ENCODE results near the gene CSTB.

CSTB gene

DNA sequence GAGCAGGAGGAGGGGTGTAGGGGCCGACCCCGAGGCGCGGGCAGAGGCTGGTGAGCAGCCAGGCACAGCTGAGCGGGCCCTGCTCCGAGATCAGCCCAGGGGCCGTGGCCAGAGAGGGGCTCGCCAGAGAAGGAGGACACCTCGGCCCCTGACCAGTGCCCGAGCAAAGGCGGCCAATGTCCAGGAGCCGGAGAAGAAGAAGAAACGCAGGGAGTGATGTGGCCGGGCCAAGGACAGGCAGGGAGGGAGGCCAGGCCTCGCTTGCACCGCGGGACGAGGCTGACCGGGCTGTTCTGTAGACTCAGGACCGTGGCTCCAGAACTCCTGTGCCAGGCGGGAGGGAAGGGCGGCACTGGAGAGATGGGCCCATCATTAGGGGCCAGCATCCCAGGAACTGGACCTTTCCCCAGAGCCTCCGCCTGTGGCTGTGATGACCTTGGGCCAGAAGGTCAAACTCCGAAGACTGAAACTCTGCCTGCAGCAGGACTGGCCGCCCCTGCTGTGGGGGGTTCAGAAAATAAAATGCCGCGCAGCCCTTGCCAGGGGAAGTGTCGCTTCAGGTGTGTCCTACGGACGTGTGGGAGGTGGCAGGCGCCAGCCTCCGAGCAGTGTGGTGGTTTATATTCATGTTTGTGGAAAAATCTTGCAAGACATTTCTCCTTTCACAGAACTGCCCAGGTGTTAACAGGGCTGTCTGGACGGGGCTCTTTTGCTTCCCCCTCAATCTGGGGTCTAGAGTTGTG lies 27.6 kb upstream of the CSTB start:
- no peaks in the 10 kb centered on the region for H3K27me3 Mint-ChIP-seq
- peak overlapping the region; percentile 86 for H3K27ac Mint-ChIP-seq
- peaks cover 29 to 60% of the 10 kb centered on the region in 2 donors for H3K4me1 Mint-ChIP-seq
- peaks cover 62 to 82% of the 10 kb centered on the region in 2 donors for H3K36me3 Mint-ChIP-seq
- H3K9me3 Mint-ChIP-seq: no peaks in the 10 kb centered on the region
- H3K4me3 Mint-ChIP-seq: peak overlapping the region in 1 of 2 donors; percentile 23
- no peak for ATAC-seq (replicated peaks)
- no peak for DNase-seq

DNA sequence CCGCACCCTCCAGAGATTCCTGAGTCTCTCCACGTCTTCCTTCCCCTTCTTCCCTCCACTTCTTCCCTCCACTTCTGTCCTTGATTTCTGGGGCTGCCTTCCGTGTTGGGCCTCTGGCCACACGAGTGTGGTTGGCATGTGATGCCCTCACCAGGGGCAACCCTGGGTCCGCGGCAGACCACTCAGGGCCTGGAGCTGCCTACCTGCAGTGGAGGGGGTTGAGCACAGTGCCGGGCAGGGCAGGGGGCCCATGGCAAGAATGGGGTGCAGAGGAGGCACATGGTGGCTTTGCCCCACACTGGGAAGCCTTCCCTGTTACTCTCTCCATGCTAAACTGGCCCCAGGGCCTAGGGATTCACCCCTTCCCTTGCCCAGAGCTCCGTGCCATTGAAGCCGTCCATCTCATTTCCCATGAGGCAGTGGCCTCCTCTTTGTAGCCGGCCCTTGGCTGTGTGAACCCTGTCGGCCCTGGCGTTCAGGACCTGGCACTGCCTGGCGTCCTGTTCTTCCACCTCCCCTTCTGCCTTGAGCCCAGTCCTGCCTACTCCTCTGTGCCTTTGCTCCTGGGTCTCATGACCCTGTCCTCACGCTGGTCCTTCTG lies 26.7 kb upstream of the CSTB start:
- H3K27ac Mint-ChIP-seq: peak overlapping the region; percentile 86
- H3K27me3 Mint-ChIP-seq: no peaks in the 10 kb centered on the region
- H3K36me3 Mint-ChIP-seq: peaks cover 70 to 86% of the 10 kb centered on the region in 2 donors
- ATAC-seq (replicated peaks): no peak
- DNase-seq: no peak
- peaks cover 31 to 60% of the 10 kb centered on the region in 2 donors for H3K4me1 Mint-ChIP-seq
- H3K4me3 Mint-ChIP-seq: no peak overlapping the region
- H3K9me3 Mint-ChIP-seq: no peaks in the 10 kb centered on the region

DNA sequence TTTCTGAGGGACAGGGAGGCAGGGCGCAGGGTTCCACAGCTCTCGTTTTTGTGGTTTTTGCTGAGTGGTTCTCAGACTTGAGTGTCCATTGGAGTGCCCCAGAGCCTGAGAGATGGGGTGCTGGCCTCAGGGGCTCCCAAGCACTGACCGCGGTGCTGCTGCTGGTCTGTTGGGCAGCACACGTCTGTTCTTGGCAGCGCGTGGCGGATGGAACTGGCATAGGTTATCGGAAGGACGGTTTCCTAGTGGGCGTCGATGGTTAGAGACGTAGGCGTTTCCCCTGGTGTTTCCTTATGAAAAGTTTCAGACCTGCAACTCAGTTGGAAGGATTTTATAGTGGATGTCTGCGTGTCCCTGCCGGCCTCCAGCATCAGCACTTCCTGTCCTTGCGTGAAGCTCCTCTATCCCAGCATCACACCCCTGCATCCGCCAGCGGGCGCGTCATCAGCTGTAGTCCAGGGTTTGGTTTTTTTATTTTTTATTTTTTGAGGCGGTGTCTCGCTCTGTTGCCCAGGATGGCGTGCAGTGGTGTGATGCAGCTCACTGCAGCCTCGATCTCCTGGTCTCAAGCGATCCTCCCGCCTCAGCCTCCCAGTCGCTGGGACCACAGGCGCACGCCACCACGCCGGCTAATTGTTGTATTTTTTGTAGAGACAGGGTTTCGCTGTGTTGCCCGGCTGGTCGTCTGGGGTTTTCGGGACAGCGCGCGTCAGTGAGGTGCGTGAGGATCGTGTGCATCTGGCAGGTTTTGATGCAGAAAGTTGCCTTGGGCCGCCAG lies 25.1 kb upstream of the CSTB start:
- Mint-ChIP-seq H3K4me1 (peaks cover 24 to 44% of the 10 kb centered on the region in 2 donors), H3K27me3 (no peaks in the 10 kb centered on the region), H3K9me3 (no peaks in the 10 kb centered on the region), H3K36me3 (peaks cover 78 to 92% of the 10 kb centered on the region in 2 donors), H3K27ac (no peak overlapping the region), H3K4me3 (no peak overlapping the region)
- no peak for DNase-seq
- no peak for ATAC-seq (replicated peaks)

DNA sequence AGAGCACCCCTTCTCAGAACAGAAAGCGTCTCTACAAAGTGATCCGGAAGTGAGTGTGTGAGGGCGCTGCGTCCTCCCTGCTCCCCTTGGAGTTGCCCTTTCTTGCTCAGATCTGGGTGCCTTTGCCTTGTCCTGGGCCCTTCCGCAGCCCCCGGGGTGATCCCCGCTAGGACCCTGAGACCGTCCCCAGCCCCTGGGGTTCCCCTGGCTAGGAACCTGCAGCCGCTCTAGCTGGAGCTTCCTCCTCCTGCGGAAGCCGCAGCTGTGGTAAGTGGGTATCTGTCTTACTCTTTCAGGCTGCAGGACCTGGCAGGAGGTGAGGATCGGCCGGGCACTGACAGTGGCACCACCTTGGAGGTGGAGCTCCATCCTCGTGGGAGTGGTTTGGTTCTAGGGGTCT lies 24.5 kb upstream of the CSTB start:
- ATAC-seq (replicated peaks) (no peak), DNase-seq (no peak)
- Mint-ChIP-seq H3K4me3 (no peak overlapping the region), H3K27me3 (no peaks in the 10 kb centered on the region), H3K27ac (peak overlapping the region; percentile 21), H3K36me3 (peaks cover 75 to 92% of the 10 kb centered on the region in 2 donors), H3K4me1 (peaks cover 18 to 38% of the 10 kb centered on the region in 2 donors), H3K9me3 (no peaks in the 10 kb centered on the region)

DNA sequence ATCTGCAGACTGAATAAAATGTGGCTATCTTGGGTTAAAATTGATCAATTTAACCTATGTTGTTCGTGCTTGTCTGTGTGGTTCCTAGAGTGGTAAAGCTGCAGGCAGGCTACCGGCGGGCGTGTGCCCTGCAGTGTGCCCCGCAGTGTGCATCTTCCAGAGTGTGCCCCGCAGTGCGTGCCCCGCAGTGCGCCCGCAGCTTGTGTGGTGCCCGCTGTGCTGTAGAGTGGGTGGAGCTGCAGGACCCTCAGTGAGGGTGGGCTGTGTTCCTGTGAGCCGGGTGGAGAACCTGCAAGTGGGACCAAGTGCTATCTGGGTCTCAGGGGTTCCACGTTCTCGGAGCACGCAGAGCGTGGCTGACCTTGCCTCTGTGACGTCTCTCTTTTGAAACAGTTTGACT lies 24.0 kb upstream of the CSTB start:
- no peak overlapping the region for H3K27ac Mint-ChIP-seq
- peaks cover 77 to 93% of the 10 kb centered on the region in 2 donors for H3K36me3 Mint-ChIP-seq
- H3K9me3 Mint-ChIP-seq: no peaks in the 10 kb centered on the region
- ATAC-seq (replicated peaks) (no peak), DNase-seq (no peak)
- H3K4me3 Mint-ChIP-seq: no peak overlapping the region
- H3K27me3 Mint-ChIP-seq: no peaks in the 10 kb centered on the region
- H3K4me1 Mint-ChIP-seq: peaks cover 17 to 33% of the 10 kb centered on the region in 2 donors

DNA sequence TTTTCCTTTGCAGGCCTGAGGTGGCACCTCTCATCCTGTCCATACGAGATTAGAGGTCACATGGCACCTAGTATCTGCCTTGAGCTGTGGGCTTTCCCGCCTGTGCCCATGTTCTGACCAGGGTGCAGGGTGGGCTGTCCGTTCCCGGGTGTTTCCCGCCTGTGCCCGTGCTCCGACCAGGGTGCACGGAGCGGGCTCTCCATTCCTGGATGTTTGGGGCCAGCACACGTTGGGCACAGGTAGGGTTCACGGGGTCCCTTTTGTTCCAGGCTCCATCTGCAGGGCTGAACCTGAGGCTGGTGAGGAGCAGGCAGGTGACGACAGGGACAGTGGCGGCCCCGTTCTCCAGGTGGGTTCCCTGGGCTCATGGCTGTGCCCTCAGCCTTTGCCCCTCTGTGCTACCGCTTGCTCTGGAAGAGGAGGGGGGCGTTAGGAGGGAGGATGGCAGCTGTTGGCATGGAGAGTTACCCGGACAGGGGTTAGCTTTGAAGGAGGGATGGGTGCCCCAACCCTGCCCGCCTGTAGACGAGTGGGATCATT lies 23.3 kb upstream of the CSTB start:
- no peak for DNase-seq
- peaks cover 83 to 94% of the 10 kb centered on the region in 2 donors for H3K36me3 Mint-ChIP-seq
- no peaks in the 10 kb centered on the region for H3K27me3 Mint-ChIP-seq
- H3K4me3 Mint-ChIP-seq: no peak overlapping the region
- H3K27ac Mint-ChIP-seq: no peak overlapping the region
- ATAC-seq (replicated peaks): no peak
- H3K4me1 Mint-ChIP-seq: peaks cover 14 to 28% of the 10 kb centered on the region in 2 donors
- H3K9me3 Mint-ChIP-seq: no peaks in the 10 kb centered on the region

DNA sequence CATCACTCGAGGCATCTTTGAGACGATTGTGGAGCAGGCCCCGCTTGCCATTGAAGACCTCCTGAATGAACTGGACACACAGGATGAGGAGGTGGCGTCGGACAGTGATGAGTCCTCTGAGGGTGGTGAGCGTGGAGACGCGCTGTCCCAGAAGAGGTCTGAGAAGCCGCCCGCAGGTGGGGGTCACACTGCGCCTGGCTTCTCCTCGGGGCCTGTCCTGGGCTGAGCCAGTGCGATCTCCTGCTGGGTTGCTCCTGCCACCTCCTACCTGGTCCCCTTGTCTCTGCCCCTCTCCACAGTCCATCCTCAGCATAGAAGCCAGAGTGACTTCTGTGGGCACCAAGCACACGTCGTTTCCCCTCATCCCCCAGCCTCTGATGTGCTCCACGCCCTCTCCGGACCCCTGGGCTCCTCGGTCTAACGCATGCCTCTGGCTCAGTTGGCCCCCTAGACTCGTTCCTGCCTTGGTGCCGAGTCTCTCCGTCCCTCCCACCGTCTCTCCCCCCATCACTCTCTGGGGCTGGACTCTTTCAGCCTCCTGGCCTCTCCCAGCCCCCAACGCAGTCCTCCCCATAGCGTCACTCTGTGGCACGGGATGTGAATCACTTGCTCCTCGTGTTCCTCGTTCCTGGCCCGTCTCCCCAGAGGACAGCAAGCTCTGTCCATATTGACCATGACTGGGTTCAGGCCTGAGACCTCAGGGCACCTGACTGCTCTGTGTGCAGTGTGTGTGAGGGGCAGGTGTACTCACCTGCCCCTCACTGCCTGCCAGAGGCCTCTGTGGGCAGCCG lies 22.0 kb upstream of the CSTB start:
- no peak for ATAC-seq (replicated peaks)
- no peaks in the 10 kb centered on the region for H3K27me3 Mint-ChIP-seq
- H3K27ac Mint-ChIP-seq: no peak overlapping the region
- H3K4me1 Mint-ChIP-seq: peaks cover 4 to 21% of the 10 kb centered on the region in 2 donors
- DNase-seq: no peak
- H3K9me3 Mint-ChIP-seq: no peaks in the 10 kb centered on the region
- H3K36me3 Mint-ChIP-seq: peaks cover 83 to 89% of the 10 kb centered on the region in 2 donors
- no peak overlapping the region for H3K4me3 Mint-ChIP-seq

DNA sequence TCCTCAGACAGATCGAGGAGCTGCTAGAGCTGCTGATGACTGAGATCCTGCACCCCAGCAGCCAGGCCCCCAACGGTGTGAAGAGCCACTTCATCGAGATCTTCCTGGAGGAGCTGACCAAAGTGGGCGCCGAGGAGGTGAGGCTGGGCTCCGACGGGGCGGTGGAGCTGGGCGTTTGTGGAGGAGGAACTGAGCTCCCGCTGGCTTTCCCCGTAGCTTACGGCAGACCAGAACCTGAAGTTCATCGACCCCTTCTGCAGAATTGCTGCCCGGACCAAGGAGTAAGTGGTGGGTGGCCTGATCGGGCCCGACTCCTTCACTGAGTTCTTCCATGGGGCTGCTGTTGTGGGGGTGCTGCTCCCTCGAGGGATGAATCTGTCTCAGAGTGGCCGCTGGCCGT lies 21.3 kb upstream of the CSTB start:
- Mint-ChIP-seq H3K36me3 (peaks cover 81 to 87% of the 10 kb centered on the region in 2 donors), H3K4me1 (peaks cover 5 to 17% of the 10 kb centered on the region in 2 donors)

DNA sequence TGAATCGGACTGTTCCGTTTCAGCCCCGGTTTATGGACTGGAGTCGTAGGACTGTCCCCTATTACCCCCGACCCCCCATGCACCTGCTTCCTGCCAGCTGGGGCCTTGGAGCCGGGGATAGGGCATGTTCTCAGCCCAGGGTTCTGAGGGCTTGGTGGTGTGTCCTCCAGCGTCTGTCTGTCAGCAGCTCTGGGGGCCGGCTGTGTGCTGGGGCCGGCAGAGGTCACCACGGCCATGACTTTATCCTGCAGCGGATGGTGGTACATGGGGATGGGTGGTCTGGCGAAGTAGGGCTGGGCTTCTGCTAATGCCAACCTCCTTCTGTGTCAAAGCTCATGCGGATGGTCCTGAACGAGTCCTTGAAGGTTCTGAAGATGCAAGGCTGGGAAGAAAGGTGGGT lies 18.7 kb upstream of the CSTB start:
- peaks cover 72 to 82% of the 10 kb centered on the region in 2 donors for H3K36me3 Mint-ChIP-seq

More for the DNA sequence above, 21.3 kb upstream of the CSTB start:
- H3K27me3 Mint-ChIP-seq: no peaks in the 10 kb centered on the region
- DNase-seq: no peak
- H3K27ac Mint-ChIP-seq: no peak overlapping the region
- no peak overlapping the region for H3K4me3 Mint-ChIP-seq
- no peak for ATAC-seq (replicated peaks)
- H3K9me3 Mint-ChIP-seq: no peaks in the 10 kb centered on the region

DNA sequence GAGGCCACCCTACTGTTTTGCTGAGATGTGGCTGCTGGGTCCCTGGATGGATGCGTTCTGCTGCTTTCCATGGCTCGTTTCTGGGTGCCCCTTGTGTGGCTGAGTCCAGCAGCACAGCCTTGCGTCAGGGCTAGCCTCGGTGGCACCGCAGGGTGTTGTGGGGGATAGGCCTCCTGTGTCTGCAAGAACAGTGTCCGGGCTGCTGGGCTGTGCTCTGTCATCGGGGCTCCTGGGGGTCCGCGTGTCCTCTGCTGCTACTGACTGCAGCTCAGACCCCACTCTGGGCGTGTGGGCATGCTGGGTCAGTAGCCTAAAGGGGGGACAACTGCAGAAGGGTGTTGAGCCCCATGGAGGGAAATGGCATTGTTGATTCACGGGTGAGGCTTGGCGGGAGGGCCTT lies 18.2 kb upstream of the CSTB start:
- DNase-seq (no peak), ATAC-seq (replicated peaks) (no peak)
- peaks cover 72 to 80% of the 10 kb centered on the region in 2 donors for H3K36me3 Mint-ChIP-seq
- no peaks in the 10 kb centered on the region for H3K9me3 Mint-ChIP-seq
- H3K4me1 Mint-ChIP-seq: peaks cover 22 to 37% of the 10 kb centered on the region in 2 donors
- H3K27ac Mint-ChIP-seq: no peak overlapping the region
- H3K27me3 Mint-ChIP-seq: no peaks in the 10 kb centered on the region
- no peak overlapping the region for H3K4me3 Mint-ChIP-seq

More for the DNA sequence above, 18.7 kb upstream of the CSTB start:
- Mint-ChIP-seq H3K4me1 (peaks cover 21 to 37% of the 10 kb centered on the region in 2 donors), H3K9me3 (no peaks in the 10 kb centered on the region), H3K27ac (peak overlapping the region; percentile 20), H3K4me3 (no peak overlapping the region), H3K27me3 (no peaks in the 10 kb centered on the region)
- ATAC-seq (replicated peaks) (no peak), DNase-seq (no peak)

DNA sequence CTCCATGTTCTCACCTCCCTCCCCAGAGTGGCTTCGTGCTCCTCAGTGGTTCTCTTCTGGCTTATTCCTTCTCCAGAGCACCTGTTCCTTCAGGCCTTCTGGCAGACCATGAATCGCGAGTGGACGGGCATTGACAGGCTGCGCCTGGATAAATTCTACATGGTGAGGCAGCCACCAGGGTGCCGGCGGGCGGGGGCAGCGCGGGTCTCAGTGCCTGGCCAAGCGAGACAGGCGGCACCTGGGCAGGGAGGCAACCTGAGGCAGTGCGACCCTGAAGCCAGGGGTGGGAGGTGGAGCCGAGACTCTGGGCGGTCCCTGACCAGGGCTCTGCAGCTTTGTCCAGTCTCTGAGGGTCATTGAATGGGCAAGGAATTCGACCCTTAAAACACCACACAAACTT lies 17.1 kb upstream of the CSTB start:
- H3K9me3 Mint-ChIP-seq: no peaks in the 10 kb centered on the region
- H3K36me3 Mint-ChIP-seq: peaks cover 62 to 69% of the 10 kb centered on the region in 2 donors
- H3K27me3 Mint-ChIP-seq: no peaks in the 10 kb centered on the region
- H3K27ac Mint-ChIP-seq: peak overlapping the region; percentile 42
- no peak for ATAC-seq (replicated peaks)
- no peak overlapping the region for H3K4me3 Mint-ChIP-seq
- peaks cover 22 to 37% of the 10 kb centered on the region in 2 donors for H3K4me1 Mint-ChIP-seq
- DNase-seq: no peak

DNA sequence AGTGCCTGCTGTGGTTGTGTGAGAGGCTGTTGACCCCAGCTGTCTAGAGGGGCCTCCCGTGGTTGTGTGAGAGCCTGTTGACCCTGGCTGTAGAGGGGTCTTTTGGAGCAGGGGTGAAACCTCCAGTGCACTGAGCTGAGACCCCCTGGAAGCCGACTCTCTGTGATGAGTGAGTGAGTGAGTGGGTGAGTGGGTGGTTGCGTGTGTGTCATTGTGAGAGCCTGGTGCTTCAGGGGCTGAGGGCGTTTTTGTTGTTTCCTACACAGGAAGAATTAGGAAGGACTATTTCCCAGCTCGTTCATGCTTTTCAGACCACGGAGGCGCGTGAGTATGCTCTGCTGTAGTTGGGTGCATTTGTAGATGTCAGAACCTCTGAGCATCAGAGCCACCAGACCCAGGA lies 16.3 kb upstream of the CSTB start:
- Mint-ChIP-seq H3K9me3 (no peaks in the 10 kb centered on the region), H3K4me1 (peaks cover 20 to 37% of the 10 kb centered on the region in 2 donors), H3K27me3 (no peaks in the 10 kb centered on the region), H3K4me3 (no peak overlapping the region), H3K36me3 (peaks cover 54 to 62% of the 10 kb centered on the region in 2 donors), H3K27ac (peak overlapping the region; percentile 25)
- DNase-seq: no peak
- no peak for ATAC-seq (replicated peaks)

DNA sequence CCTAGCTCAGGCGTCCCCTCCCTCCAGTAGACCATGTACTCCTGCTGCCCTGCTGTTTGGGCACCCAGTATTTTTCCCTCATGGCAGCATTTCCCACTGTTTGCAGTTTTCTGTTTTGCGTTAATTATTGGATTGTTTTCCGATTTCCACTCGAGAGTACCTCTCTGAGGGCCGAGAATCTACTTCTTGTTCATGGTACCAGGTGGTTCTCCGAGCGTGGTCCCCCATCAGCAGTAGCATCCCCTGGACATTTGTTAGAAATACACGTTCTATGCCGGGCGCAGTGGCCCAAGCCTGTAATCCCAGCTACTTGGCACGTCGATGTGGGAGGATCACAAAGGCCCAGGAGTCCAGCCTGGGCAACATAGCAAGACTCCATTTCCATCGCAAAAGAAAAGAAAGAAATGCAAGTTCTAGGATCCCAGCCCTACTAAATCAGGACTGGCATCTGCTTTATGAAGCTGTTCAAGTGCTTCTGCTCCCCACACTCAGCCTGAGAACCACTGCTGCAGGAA lies 14.0 kb upstream of the CSTB start:
- ATAC-seq (replicated peaks) (no peak), DNase-seq (no peak)
- Mint-ChIP-seq H3K9me3 (no peaks in the 10 kb centered on the region), H3K36me3 (peaks cover 38 to 39% of the 10 kb centered on the region in 2 donors), H3K27me3 (no peaks in the 10 kb centered on the region), H3K4me1 (peaks cover 24 to 37% of the 10 kb centered on the region in 2 donors), H3K4me3 (peak overlapping the region; percentile 96 to 99), H3K27ac (peak overlapping the region; percentile 93)
